Esophagus squamous epithelium (tissue), 4 donors: ENCODE results near the gene RIBC2.

Experiments
- POLR2A ChIP-seq, 4 donors: fragments of 450-650 bp; IDR thresholded peaks; one replicate each; pipeline ENCODE4 v1.6.1; 2017; ENCODE audit warnings: antibody characterized with exemption in 4 of 4, mild to moderate bottlenecking in 4 of 4, moderate library complexity in 3 of 4
- TF ChIP-seq, protein P1 (sequence below), 6 experiments: fragments of 450-650 bp in 4 of 6; fragments of 200-600 bp in 2 of 6; sonication (generic) in 2 of 6; IDR thresholded peaks; one replicate each; pipeline ENCODE4 v1.5.1; 2016 to 2019; ENCODE audit warnings: antibody characterized with exemption in 6 of 6, mild to moderate bottlenecking in 4 of 6, moderate library complexity in 4 of 6

- TF ChIP-seq, protein P1, sequence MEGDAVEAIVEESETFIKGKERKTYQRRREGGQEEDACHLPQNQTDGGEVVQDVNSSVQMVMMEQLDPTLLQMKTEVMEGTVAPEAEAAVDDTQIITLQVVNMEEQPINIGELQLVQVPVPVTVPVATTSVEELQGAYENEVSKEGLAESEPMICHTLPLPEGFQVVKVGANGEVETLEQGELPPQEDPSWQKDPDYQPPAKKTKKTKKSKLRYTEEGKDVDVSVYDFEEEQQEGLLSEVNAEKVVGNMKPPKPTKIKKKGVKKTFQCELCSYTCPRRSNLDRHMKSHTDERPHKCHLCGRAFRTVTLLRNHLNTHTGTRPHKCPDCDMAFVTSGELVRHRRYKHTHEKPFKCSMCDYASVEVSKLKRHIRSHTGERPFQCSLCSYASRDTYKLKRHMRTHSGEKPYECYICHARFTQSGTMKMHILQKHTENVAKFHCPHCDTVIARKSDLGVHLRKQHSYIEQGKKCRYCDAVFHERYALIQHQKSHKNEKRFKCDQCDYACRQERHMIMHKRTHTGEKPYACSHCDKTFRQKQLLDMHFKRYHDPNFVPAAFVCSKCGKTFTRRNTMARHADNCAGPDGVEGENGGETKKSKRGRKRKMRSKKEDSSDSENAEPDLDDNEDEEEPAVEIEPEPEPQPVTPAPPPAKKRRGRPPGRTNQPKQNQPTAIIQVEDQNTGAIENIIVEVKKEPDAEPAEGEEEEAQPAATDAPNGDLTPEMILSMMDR (IDR thresholded peaks at IDR 0.05) = no peak
- TF ChIP-seq POLR2A (IDR thresholded peaks at IDR 0.05) = no peak
Observed at GRCh38 chr22:45475851-45476514, 62.5 kb downstream of the RIBC2 start.
